ENCODE data around the gene PNMA3.

The PNMA3 gene, protein sequence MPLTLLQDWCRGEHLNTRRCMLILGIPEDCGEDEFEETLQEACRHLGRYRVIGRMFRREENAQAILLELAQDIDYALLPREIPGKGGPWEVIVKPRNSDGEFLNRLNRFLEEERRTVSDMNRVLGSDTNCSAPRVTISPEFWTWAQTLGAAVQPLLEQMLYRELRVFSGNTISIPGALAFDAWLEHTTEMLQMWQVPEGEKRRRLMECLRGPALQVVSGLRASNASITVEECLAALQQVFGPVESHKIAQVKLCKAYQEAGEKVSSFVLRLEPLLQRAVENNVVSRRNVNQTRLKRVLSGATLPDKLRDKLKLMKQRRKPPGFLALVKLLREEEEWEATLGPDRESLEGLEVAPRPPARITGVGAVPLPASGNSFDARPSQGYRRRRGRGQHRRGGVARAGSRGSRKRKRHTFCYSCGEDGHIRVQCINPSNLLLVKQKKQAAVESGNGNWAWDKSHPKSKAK

DNA sequence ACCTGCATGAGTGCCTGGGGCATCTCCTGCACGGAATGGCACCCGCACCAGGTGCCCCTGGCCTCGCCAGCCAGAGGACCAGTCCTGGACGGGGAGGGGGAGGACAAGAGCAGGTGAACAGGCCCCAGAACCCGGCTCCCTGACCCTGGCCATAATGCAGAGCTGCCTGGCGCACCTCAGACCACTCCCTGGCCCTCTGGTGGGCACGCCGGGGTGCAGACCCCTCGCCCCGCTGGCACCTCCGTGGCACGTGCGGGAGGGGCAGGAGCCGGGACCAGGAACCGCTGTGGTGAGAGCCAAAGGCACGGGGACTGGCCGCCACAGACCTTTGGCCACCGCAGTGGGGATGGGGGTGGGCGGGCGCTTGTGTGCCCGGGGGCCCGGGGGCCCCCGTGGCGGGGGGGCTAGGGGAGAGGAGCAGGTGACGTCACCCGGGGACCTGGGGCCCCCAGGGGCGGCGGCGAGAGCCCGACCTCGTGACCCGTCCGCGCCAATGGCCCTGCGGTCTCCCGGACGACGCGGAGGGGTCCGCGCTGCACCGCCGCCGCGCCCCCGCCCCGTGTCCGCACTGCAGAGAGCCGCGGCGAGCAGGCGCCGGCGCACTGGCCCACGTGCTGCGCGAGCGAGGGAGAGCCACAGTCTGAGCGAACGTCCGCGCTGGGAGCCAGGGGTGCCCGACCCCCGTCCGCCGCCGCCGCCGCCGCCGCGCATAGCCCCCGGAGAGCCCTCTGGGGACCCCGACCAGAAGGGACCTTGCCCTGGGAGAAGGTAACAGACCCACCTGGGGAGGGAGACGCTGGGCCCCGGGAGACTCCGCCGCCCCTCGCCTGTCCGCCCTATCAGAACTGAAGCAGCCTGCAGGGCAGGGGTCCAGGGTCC lies at the start of gene PNMA3:
Gene PNMA3, plus strand, starts transcription at position 600 of the 879 bp plus-strand sequence. CDS start 586 bp downstream, outside the sequence.
- TF ChIP-seq, protein P1, sequence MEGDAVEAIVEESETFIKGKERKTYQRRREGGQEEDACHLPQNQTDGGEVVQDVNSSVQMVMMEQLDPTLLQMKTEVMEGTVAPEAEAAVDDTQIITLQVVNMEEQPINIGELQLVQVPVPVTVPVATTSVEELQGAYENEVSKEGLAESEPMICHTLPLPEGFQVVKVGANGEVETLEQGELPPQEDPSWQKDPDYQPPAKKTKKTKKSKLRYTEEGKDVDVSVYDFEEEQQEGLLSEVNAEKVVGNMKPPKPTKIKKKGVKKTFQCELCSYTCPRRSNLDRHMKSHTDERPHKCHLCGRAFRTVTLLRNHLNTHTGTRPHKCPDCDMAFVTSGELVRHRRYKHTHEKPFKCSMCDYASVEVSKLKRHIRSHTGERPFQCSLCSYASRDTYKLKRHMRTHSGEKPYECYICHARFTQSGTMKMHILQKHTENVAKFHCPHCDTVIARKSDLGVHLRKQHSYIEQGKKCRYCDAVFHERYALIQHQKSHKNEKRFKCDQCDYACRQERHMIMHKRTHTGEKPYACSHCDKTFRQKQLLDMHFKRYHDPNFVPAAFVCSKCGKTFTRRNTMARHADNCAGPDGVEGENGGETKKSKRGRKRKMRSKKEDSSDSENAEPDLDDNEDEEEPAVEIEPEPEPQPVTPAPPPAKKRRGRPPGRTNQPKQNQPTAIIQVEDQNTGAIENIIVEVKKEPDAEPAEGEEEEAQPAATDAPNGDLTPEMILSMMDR (IDR thresholded peaks at IDR 0.05), result no peak

DNA sequence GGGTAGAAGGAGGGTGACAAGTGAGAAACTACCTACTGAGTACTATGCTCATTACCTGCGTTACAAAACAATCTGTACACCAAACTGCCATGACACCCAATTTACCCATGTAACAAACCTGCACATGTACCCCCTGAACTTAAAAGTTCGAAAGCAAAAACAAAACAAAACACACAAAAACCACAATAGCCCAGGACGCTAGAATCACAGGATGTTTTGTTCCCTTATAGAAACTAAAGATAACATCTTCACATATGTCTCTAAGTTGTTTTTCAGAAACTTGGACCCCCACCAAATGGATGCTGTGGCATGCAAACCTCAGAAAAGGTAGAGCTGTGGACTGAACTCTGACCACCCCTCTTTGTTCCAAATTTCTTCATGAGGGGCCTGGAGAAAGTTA lies 37.1 kb upstream of the PNMA3 start:
- TF ChIP-seq, protein P1 (IDR thresholded peaks at IDR 0.05), result no peak

DNA sequence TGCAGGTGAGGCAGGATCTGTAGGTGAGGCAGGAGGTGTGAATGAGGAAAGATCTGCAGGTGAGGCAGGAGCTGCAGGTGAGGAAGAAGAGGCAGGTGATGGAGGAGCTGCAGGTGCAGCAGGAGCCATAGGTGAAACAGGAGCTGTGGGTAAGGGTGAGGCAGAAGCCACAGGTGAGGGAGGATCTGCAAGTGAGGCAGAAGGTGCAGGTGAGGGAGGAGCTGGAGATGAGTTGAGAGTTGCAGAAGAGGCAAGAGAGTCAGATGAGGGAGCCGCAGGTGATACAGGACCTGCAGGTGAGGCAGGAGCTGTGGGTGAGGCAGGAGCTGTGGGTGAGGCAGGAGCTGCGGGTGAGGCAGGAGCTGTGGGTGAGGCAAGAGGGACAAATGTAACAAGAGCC lies 27.1 kb upstream of the PNMA3 start:
- TF ChIP-seq, protein P1 (IDR thresholded peaks at IDR 0.05), result no peak

DNA sequence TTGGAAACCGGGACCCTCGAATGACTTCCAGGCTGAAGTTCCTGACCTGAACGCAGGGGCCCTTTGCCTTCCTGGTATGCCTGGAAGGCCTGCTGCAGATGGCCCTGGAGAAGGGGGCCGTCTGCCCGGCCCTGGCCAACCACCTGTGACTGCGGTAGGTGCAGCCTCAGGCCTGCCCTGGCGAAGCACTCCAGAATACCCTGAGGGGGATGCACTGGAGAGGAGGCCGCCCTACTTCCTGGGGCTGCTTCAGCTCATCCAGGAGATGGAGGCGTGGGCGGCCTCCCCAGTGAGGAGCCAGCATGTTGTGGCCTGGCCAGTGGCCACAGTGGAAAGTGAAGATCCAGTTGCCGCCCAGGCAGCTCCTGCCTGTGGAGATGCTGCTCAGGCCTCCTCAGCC lies 26.4 kb upstream of the PNMA3 start:
- TF ChIP-seq, protein P1 (IDR thresholded peaks at IDR 0.05), result no peak

DNA sequence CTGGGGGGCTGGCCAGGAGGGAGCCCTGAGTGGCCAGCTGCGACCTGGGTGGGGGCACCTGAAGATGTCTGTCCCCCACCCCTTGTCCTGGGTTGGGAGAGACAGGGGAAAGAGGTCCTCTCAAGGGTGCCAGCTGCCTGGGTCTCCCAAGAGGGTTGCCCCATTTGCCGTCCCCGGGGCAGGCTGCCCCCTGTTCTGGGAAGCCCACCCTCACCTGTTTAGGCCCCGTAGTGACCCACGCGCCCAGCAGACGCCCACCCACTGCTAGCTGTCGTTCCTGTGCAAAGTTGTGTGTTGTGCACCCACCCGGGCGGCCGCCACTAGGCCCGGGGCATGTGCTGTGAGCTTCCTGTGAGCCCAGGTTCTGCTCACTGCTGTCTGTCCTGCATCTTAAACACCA lies 25.5 kb upstream of the PNMA3 start:
- TF ChIP-seq, protein P1 (IDR thresholded peaks at IDR 0.05), result no peak

DNA sequence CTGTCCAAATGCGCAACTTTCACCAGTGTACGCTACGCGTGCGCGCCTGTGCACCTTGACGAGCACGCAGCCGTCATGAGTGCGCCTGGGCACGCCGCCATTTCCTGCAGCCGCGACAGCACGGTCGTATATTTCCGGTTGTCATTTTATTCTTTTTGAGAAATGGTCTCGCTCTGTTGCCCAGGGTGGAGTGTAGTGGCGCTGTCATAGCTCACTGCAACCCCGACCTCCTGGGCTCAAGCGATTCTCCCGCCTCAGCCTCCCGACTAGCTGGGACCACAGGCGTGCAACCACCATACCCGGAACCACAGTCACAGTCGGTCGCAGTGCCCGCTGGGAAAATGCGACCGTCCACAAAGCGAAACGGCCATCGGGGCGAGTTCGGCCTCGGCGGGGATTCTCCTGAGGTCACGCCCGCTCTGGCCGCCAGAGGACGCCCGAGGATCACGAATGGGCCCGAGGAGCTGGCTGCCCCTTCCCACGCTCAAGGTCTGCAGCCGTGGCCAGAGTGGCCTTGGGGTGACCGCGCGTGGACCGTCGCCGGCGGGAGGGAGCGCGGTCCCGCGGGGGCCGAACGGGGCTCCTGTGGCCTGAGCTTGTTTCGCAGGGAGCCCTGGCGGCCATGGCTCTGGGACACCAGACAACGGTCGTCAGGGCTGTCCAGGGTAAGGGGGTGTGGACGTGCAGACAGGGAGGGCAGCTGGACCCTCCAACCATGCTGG lies 23.7 kb upstream of the PNMA3 start:
- TF ChIP-seq, protein P1 (IDR thresholded peaks at IDR 0.05), result peak; percentile 68

DNA sequence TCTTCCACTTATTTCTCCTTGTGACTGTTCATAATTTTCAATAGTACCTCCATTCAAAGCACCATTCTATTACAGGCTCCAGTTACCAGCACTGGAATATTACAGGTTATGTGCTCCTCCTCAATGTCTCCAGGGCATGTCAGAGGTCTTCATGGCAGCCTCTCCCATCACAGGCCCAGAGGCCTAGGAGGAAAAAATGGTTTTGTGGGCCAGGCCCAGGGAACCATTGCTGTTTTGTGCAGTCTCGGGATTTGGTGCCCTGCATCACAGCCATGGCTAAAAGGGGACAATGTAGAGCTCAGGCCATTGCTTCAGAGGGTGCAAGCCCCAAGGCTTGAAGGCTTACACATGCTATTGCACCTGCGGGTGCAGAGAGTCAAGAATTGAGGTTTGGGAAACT lies 7.2 kb upstream of the PNMA3 start:
- TF ChIP-seq, protein P1 (IDR thresholded peaks at IDR 0.05), result no peak
